ENCODE results near the gene FAM168A.
"Not testable (repeated sequence)": the region's sequence is repeated elsewhere in the genome, so short reads cannot be mapped to it uniquely, and the experiment has no call there.

The FAM168A gene

GRCh38 chr11:73516080-73516479 lies 81.8 kb downstream of the FAM168A start:
- no peak for DNase-seq

DNA sequence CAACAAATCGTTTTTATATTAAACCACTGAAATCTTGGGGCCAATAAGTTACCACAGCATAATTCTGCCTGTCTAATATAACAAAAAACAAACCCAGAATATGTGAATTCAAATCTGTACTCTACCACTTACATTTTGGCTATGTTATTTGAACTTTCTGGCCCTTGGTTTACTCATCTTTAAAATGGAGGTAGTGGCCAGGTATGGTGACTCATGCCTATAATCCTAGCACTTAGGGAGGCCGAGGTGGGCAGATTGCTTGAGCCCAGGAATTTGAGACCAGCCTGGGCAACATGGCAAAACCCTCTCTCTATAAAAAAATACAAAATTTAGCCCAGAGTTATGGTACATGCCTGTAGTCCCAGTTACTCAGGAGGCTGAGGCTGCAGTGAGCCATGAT lies 84.2 kb downstream of the FAM168A start:
- no peak for DNase-seq

GRCh38 chr11:73510877-73511276 lies 87.0 kb downstream of the FAM168A start:
- no peak for DNase-seq

GRCh38 chr11:73510106-73510505 lies 87.8 kb downstream of the FAM168A start:
- no peak for DNase-seq

- no peak for DNase-seq
Measured at GRCh38 chr11:73509188-73509587, 88.7 kb downstream of the FAM168A start.

DNA sequence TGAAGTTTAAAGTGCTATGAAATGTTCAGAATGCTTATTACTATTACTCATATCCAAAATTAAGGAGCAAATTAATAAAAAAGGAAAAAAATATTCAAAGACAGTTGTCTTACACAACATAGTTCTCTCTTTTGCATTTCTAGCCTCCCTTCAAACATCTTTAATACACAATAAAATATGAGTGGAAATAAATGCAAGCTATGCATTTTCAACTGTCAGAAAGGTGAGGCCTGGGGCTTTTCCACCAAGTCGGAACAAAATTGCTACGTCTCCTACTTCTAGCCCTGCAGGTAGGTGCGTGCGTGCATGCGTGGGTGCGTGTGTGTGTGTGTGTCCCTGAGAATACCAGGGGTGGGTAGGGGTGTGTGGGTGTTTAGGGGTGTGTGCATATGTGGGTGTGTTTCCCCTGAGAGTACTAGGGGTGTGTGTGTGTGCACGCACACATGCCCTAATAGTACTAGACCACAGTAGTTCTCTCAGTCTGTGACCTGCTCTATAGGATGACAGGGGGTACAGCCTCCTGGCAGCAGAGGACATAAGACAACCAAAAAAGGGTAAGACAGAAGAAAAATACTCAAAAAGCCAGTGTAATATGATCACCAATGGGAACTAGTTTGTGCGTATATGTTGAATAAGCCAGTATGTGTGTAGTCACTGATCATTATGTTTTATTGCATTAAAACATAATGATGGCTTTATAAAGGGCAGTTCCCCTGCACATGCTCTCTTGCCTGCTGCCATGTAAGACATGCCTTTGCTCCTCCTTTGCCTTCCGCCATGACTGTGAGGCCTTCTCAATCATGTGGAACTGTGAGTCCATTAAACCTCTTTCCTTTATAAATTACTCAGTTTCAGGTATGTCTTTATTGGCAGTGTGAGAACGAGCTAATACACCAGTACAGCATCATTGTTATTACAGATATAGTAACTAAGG lies 89.4 kb downstream of the FAM168A start:
- DNase-seq, result no peak

GRCh38 chr11:73507086-73507485 lies 90.8 kb downstream of the FAM168A start:
- no peak for DNase-seq

DNA sequence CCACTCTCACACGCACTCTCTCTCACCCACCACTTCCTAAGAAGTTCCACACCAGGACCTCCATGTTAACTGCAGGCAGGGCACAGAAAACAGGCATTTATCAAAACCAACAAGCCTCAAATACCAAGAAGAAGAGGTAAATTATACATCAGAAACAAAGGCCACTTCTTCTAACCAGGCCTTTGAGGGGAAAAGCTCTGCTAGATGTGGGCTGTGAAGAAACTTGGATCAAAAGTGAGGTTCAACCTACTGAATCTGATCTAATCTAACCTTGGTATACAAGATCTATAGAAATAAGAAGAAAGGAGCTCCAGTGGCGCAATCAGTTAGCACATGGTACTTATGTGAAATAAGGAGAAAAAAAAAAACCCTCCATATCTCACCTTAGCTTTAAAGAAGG lies 91.9 kb downstream of the FAM168A start:
- no peak for DNase-seq

DNA sequence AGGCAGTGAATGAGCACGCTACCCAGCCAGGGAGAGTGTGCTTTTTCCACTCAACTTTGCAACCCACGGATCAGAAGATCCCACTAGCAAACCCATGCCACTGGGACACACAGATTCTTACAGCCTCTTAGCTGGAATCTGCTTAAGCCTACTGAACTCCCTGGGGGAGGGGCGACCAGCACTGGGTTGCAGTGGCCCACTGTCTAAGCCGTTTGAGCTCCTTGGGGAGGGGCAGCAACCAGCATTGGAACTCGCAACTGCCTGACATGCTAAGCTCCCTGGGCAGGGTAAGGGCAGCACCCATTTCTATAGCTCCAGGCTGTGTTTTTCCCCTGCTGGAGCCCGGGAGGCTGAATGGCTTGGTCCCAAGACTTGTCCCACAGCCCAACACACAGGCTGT lies 99.6 kb downstream of the FAM168A start:
- DNase-seq, result no peak

GRCh38 chr11:73496134-73496533 lies 101.8 kb downstream of the FAM168A start:
- no peak for DNase-seq

DNA sequence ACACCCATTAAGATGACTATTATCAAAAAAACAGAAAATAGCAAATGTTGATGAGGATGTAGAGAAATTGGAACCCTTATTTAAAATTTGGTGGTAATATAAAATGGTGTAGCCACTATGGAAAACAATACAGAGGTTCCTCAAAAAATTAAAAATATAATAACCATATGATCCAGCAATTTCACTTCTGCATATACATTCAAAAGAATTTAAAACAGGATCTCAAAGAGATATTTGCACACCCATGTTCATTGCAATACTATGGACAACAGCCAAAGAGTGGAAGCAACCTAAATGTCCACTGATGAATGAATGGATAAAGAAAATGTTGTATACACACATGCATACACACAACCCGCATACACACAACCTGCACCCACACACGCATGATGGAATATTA lies 102.2 kb downstream of the FAM168A start:
- no peak for DNase-seq

GRCh38 chr11:73493956-73494598 lies 103.8 kb downstream of the FAM168A start:
- no peak for DNase-seq

DNA sequence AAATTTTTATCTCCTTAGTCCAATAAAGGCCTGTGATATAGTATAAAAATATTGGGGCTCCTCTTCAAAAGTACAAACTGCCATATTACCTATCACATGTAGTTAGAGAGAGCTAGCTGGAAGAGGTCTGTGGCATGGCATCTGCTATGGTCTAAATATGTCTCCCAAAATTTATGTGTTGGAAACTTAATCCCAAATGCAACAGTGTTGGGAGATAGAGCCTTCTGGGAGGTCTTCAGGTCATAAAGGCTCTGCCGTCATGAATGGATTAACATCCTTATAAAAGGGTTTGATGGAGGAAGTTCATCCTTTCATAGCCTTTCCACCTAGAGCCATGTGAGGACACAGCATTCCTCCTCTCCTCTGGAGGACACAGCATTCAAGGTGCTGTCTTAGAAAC lies 116.3 kb downstream of the FAM168A start:
- DNase-seq, result no peak

- no peak for DNase-seq
Measured at GRCh38 chr11:73480677-73481076, 117.2 kb downstream of the FAM168A start.

- DNase-seq, result no peak
Measured at GRCh38 chr11:73478737-73479347, 119.1 kb downstream of the FAM168A start.

GRCh38 chr11:73477518-73477917 lies 120.4 kb downstream of the FAM168A start:
- DNase-seq, result no peak

- no peak for DNase-seq
Measured at GRCh38 chr11:73475549-73476095, 122.3 kb downstream of the FAM168A start.

GRCh38 chr11:73473252-73473651 lies 124.7 kb downstream of the FAM168A start:
- no peak for DNase-seq

DNA sequence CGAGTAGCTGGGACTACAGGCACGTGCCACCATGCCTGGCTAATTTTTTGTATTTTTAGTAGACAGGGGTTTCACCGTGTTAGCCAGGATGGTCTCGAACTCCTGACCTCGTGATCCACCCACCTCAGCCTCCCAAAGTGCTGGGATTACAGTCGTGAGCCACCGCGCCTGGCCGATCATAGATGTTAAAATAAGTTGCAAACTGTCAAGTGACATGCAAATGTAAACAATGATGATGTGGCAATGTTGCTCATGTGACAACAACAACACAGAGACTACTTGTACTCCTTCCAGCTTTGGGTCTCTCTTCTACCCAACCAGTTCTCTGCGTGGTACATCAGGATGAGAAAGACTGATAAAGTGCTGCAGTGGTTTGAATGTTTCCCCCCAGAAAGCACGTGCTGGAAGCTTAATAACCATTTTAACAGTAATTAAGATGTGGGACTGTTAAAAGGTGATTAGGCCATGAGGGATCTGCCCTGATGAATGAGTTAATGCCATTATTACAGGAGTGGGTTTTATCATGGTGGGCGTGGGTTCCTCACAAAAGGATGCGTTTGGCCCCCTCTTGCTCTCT lies 127.8 kb downstream of the FAM168A start:
- not testable (repeated sequence) for DNase-seq

DNA sequence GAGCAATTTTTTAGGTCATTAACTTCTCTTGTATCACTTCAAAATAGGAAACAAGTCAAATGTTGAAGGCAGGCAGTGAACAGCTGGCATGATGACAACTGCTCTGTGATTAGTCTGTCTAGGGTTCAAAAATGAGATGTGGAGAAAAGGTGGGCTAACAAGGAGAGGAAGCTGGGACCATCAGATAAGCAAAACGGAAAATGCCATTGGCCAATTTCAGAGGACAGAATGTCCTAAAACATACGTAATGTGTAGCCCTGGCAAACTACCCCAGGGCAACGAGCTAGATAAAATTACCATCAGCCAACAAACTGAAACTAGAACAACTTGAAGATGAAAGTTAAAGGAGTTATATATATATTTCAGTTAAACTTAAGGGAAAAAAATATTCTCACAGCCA lies 128.5 kb downstream of the FAM168A start:
- DNase-seq, result no peak

GRCh38 chr11:73468590-73469161 lies 129.2 kb downstream of the FAM168A start:
- DNase-seq, result no peak

GRCh38 chr11:73467505-73467904 lies 130.4 kb downstream of the FAM168A start:
- no peak for DNase-seq

GRCh38 chr11:73466643-73467042 lies 131.3 kb downstream of the FAM168A start:
- DNase-seq, result no peak

Data from central memory CD4-positive, alpha-beta T cell (primary cell).